MCF 10A (cell line): ENCODE measurements around the gene TNFRSF19. TPM values are rescaled to one million over a fixed set of nuclear protein-coding genes. Genes with fewer than 3 reads are reported as not detected.

ENCODE experiments used
- BruUV-seq: library from RNA; stranded (reverse); fragments of 400-500 nt; replicated peaks from 2 replicates; lab custom pipeline; 2021; lab: Mats Ljungman, UMichigan
- CTCF ChIA-PET: fragments of 300-600 bp; sonication (Branson Sonifier 250); formaldehyde crosslinking; extraction: SDS; loops from one replicate; lab custom pipeline; 2021; ENCODE audit warnings: antibody characterized with exemption, inconsistent platforms; lab: Yijun Ruan, JAX
- POLR2A ChIA-PET: fragments of 300-600, 350-650 bp; sonication (Branson Sonifier 250); formaldehyde crosslinking; extraction: SDS; loops from one replicate; lab custom pipeline; 2020; ENCODE audit warnings: antibody characterized with exemption, inconsistent platforms; lab: Yijun Ruan, JAX
- DNase-seq: peaks from one replicate; pipeline ENCODE4 v3.0.0-alpha.2; 2018; ENCODE audit not compliant: unreplicated experiment
- H3K27ac Mint-ChIP-seq: one replicate; pipeline ENCODE4 v1.8.0; 2022; ENCODE audit warnings: mild to moderate bottlenecking, low read depth, mixed read lengths; ENCODE audit not compliant: unreplicated experiment
- H3K27me3 Mint-ChIP-seq: one replicate; pipeline ENCODE4 v1.8.0; 2022; ENCODE audit warnings: mixed read lengths; ENCODE audit not compliant: insufficient read depth, unreplicated experiment
- H3K36me3 Mint-ChIP-seq: one replicate; pipeline ENCODE4 v1.8.0; 2022; ENCODE audit warnings: mild to moderate bottlenecking, moderate library complexity, mixed read lengths; ENCODE audit not compliant: insufficient read depth, unreplicated experiment
- H3K4me1 Mint-ChIP-seq: one replicate; pipeline ENCODE4 v1.8.0; 2022; ENCODE audit warnings: mixed read lengths; ENCODE audit not compliant: insufficient read depth, unreplicated experiment
- H3K4me3 Mint-ChIP-seq: one replicate; pipeline ENCODE4 v1.8.0; 2022; ENCODE audit warnings: mild to moderate bottlenecking, moderate library complexity, mixed read lengths; ENCODE audit not compliant: unreplicated experiment
- H3K9me3 Mint-ChIP-seq: one replicate; pipeline ENCODE4 v1.8.0; 2022; ENCODE audit warnings: mixed read lengths; ENCODE audit not compliant: unreplicated experiment
- intact Hi-C: fragments of 100-400 bp; cut with micrococcal nuclease; formaldehyde crosslinking; loops from 2 replicates; pipeline ENCODE4 v1.14.1; 2022
- total RNA-seq: library from RNA; stranded (reverse); gene quantifications from 2 replicates; pipeline ENCODE4 v1.2.3, GENCODE V29; 2022
- TF ChIP-seq, protein P1 (sequence below): fragments of 200-600 bp; IDR thresholded peaks from one replicate; pipeline ENCODE4 v1.8.0; 2022; ENCODE audit warnings: antibody characterized with exemption, mild to moderate bottlenecking; ENCODE audit not compliant: unreplicated experiment

The TNFRSF19 gene
- total RNA-seq, 1 experiment from 2014 or later: not detected

DNA sequence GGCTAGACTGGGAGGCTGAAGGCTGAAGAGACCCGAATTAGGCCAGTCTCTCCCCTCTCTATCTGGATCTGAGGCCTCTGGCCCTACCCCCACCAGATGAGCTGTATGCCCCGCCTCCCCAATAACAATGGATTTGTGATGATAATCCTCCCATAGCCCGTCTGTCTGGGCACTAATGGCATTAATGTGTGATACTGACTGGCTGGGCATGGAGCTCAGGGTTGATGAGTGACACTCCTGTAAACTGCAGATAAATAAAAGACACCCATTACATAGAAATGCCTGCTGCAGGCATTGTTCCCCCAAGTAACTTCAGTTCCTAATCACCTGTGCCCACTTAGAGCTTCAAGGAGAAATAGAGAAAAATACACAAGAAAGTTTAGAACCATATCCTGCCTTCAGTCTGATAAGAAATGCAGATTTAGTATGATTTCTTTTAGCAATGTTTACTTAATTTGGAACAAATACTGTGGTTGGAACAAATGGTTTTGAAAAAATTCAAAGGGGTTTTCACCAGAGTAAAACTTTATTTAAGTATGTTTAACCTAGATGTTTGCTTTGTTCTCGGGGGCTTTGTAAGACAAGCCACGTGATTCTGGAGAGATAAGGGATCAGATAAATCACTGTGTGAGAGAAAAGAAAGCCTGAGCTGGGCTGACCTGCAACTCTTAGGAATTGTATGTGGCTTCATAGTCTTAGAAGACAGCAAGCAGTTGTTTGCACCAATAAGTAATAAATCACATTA, 60.3 kb downstream of the TNFRSF19 start:
- no TSS peak for BruUV-seq
- no peaks in the 10 kb centered on the region for H3K4me1 Mint-ChIP-seq
- intact Hi-C loops: no loop called here
- DNase-seq: no peak
- no peak overlapping the region for H3K4me3 Mint-ChIP-seq
- CTCF ChIA-PET: interaction anchor here (0.5 to 0.8 kb wide), 2 partner anchors 139 to 557 kb away, joined by 3 to 4 read pairs; no protein-coding TSS in a partner anchor
- TF ChIP-seq, protein P1, sequence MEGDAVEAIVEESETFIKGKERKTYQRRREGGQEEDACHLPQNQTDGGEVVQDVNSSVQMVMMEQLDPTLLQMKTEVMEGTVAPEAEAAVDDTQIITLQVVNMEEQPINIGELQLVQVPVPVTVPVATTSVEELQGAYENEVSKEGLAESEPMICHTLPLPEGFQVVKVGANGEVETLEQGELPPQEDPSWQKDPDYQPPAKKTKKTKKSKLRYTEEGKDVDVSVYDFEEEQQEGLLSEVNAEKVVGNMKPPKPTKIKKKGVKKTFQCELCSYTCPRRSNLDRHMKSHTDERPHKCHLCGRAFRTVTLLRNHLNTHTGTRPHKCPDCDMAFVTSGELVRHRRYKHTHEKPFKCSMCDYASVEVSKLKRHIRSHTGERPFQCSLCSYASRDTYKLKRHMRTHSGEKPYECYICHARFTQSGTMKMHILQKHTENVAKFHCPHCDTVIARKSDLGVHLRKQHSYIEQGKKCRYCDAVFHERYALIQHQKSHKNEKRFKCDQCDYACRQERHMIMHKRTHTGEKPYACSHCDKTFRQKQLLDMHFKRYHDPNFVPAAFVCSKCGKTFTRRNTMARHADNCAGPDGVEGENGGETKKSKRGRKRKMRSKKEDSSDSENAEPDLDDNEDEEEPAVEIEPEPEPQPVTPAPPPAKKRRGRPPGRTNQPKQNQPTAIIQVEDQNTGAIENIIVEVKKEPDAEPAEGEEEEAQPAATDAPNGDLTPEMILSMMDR: no peak
- H3K27ac Mint-ChIP-seq: no peak overlapping the region
- H3K9me3 Mint-ChIP-seq: no peaks in the 10 kb centered on the region
- H3K27me3 Mint-ChIP-seq: peaks cover 16% of the 10 kb centered on the region
- H3K36me3 Mint-ChIP-seq: no peaks in the 10 kb centered on the region
- POLR2A ChIA-PET: no interaction called here

DNA sequence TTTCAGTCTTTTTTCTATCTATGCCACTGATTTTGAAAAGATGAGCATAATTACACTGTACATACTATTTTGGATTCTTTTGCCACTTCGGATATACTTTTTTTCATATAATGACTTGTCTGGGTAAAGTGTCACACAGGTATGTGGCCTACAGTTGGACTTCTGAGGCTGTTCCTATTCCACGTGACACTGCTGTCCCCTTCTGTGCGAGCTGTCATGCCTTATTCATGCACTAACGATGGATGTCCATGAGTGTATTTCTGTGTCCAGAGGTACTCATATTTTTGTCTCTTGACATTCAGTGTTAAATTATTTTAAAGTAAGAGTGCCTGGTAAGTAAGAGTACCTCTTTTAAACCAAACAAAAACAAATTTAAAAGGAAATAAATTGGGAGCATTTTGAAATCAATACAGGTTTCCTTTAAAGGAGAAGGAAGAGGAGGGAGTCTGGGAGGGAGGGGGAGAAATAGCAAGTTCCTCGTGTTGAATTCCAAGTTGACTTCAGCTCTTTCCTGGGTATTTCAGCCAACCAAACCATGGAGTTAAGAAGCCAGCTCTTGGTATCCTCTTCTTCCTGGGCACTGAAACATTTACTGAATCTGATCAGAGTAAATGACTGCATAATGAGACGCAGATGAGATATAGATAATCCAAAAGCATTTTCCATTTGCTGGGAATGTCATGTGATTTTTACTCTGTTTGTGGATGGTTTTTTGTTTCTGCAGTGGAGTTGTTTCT, 61.3 kb downstream of the TNFRSF19 start:
- H3K9me3 Mint-ChIP-seq: no peaks in the 10 kb centered on the region
- H3K27ac Mint-ChIP-seq: no peak overlapping the region
- CTCF ChIA-PET: interaction anchor here (0.7 kb wide), 1 partner anchor 940 kb away, joined by 3 read pairs; no protein-coding TSS in a partner anchor
- DNase-seq: no peak
- H3K27me3 Mint-ChIP-seq: peaks cover 14% of the 10 kb centered on the region
- H3K4me1 Mint-ChIP-seq: no peaks in the 10 kb centered on the region
- POLR2A ChIA-PET: no interaction called here
- H3K4me3 Mint-ChIP-seq: no peak overlapping the region
- intact Hi-C loops: no loop called here
- BruUV-seq: no TSS peak
- TF ChIP-seq, protein P1: no peak
- no peaks in the 10 kb centered on the region for H3K36me3 Mint-ChIP-seq

DNA sequence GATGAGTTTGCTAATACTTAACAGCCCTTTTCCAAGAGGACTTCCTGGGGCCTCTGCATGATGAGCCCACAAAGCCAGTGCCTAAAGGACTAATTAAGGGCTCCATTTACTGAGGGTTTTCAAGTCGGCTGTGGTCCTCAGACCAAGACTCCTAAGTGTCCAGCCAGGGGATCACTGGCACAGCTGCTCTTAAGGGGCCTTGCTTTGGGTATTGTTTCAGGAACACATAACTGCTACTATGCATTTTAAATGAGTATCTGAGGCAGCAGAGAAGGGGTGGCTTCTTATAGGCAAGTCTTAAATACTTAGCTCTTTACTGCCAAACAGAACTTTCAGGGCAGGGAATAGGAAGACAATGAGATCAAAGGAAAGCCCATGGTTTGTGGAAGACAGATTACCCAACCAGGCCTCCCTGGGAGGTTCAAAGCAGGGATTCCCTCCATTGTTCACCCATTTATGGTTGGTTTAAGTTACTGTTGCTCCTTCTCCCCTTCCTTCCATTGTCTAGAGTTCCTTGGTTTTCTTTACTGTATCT, 61.9 kb downstream of the TNFRSF19 start:
- Mint-ChIP-seq H3K27me3 (peaks cover 7% of the 10 kb centered on the region), H3K9me3 (no peaks in the 10 kb centered on the region), H3K4me3 (no peak overlapping the region), H3K4me1 (no peaks in the 10 kb centered on the region), H3K36me3 (no peaks in the 10 kb centered on the region), H3K27ac (no peak overlapping the region)
- no TSS peak for BruUV-seq
- intact Hi-C loops: no loop called here
- CTCF ChIA-PET: interaction anchor here (0.7 kb wide), 1 partner anchor 18 kb away, joined by 3 read pairs; no protein-coding TSS in a partner anchor
- no peak for DNase-seq
- TF ChIP-seq, protein P1: no peak
- POLR2A ChIA-PET: no interaction called here

DNA sequence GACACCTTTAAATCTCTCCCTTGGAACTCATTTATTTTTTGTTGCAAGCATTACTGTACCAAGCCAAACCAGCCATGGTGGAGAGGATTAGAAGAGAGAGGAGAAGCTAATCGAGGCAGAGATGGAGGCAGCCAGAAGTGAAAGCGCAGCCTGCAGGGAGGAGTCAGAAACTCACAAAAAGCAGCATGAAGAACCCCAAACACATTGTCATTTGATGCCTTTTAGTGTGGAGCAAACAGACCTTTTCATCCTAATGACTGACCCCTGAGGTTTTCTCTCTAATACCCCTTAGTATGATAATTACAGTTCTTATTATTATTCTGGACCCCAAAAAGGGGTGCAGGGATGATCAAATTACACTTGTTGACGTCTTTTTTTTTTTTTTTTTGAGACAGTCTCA, 62.5 kb downstream of the TNFRSF19 start:
- POLR2A ChIA-PET: no interaction called here
- CTCF ChIA-PET: no interaction called here
- H3K36me3 Mint-ChIP-seq: no peaks in the 10 kb centered on the region
- no peak overlapping the region for H3K27ac Mint-ChIP-seq
- no peak for DNase-seq
- BruUV-seq: no TSS peak
- H3K4me1 Mint-ChIP-seq: no peaks in the 10 kb centered on the region
- intact Hi-C loops: no loop called here
- H3K9me3 Mint-ChIP-seq: no peaks in the 10 kb centered on the region
- TF ChIP-seq, protein P1: no peak
- H3K4me3 Mint-ChIP-seq: no peak overlapping the region
- peaks cover 1% of the 10 kb centered on the region for H3K27me3 Mint-ChIP-seq
